ENCODE measurements around the gene STON2.

Gene STON2

DNA sequence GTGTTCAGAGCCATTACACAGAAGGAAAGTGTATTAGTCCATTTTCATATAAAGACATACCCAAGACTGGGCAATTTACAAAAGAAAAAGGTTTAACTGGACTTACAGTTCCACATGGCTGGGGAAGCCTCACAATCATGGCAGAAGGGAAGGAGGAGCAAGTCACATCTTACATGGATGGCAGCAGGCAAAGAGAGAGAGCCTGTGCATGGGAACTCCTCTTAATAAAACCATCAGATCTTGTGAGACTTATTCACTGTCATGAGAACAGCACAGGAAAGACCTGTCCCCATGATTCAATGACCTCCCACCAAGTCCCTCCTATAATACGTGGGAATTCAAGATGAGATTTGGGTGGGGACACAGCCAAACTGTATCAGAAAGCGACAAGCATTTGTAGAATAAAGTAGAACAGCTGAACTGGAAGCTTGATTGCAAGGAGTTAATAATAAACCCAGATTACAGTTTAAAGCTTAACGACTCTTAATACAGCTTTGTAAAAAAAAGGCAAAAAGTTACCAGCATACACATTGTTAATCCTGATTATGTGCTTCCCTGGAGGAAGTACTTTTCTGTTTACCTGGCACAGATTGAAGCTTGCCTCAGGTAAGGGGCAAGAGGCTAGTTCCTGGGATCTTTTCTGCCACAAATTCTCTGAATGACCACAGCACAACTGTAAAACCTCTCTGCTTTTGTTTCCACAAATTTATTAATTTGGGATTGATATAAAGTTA, 18.1 kb upstream of the STON2 start:
- no peak for DNase-seq (ENCODE audit: low spot score)

DNA sequence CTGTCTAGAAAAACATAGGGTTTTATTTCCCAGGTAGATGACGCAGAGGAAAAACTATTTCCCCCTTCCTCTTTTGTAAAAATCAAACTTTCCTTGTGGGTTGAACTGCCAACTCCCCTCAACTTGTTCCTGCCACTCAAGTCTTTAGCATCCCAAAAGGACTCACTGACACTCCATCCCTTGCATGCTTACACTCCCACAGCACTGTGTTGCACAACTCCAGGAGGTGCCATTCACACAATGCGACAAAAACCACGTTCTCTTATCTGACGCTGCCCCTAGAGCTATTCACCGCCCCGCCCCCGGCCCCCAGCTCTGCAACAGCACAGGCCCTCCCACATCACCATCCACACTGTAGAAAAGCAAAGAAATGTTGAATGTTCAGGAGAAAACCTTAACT, 16.9 kb upstream of the STON2 start:
- no peak for DNase-seq (ENCODE audit: low spot score)

DNA sequence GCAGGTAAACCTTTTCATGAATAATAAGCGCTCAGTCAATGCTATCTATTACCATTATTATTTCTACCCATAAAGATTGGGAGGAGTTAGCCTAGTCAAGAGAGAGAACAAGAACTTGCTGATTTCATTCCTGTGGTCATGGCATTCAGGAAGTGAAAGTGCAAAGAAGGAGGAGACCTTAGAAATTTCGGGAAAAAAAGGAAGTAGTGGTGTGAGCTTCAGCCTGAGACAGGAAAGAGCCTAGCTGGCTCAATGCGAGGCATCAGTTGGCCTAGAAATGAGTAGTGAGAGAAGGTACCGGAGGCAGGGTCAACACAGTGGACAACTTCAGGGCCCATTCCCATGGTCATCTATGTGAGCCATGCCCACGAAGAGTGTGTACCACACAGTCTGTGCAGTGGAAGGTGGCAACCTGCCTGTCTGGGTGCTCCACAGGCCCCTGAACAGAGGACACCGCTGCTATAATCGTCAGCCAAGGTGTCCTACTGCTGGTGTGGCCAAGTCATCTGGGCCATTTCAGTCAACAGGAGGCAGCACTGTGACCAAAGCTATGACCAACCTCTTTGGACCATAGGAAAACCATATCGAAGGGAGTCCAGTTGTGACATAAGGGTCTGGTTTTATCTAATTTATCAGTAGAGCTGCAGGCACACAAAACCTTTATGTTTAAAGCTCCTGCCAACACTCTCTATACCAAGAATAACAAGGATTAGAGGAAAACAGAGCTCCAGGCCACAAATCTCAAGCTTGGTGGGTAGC, 16.2 kb upstream of the STON2 start:
- DNase-seq (ENCODE audit: low spot score) = peak; percentile 66

DNA sequence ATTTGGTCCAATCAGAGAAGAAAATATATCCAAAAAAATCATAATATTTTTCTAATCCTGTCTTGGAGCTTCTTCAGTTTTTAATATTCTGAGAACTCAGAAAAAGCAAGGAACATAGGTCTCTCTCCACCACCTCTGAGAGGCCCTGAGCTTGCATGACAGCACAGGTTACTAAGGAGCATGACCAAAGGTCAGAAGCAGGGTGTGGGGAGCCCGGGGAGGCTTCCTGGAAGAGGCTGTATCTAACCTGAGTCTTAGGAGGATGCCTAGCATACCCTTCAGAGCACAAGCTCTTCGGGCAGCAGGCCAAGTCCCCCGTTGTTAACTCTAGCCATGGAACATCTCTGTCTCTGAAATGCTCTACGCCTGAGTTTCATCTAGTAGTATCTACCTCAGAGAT, 15.7 kb upstream of the STON2 start:
- no peak for DNase-seq (ENCODE audit: low spot score)

DNA sequence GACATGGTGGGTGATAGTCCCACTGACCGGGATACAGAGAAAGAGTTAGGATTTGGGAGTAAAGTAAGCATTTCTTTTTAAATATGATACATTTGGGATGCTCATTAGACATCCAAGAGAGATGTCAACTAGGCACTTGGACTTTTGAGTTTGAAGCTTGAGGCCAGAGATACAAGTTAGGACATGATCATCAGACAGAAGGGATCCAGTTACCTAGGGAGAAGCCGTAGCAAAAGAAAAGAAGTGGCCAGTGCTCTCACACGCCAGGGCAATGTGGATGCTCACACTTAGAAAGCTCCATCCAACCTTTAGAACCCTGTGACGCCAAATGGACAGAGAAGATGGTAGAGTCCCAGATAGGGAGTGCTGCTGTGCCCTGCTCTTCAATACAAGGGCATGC, 14.0 kb upstream of the STON2 start:
- no peak for DNase-seq (ENCODE audit: low spot score)

DNA sequence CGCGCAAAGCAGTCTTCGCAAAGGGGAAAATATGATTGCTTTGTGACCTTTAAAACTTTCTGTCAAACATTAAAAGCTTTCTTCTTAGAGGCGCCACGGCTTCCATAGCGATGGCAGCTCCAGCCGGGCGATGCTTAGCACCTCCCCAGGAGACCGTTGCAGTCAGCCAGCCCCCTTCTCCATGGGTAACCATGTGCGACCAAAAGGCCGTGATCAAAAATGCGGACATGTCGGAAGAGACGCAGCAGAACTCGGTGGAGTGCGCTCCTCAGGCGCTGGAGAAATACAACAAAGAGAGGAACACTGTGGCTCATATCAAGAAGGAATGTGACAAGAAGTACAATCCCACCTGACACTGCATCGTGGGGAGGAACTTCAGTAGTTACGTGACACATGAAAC, 12.7 kb upstream of the STON2 start:
- DNase-seq (ENCODE audit: low spot score) = no peak

DNA sequence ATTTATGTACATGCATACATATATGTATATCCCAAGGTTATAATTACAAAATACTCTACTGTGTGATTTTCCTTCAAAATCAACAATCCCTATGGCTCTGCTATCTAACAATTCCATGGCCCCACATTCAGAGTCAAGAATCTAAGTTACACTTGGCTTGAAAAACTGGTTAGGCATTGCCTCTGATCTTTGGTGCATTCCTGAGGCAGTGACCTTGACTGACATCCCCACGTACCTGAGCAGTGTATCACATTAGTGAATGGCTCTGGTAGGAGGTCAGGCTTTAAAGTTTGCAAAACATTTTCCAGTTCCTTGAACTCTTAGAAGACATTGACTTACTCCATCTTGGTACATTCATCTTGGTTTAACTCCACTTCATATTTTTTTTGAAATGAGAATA, 8.5 kb upstream of the STON2 start:
- DNase-seq (ENCODE audit: low spot score) = no peak

DNA sequence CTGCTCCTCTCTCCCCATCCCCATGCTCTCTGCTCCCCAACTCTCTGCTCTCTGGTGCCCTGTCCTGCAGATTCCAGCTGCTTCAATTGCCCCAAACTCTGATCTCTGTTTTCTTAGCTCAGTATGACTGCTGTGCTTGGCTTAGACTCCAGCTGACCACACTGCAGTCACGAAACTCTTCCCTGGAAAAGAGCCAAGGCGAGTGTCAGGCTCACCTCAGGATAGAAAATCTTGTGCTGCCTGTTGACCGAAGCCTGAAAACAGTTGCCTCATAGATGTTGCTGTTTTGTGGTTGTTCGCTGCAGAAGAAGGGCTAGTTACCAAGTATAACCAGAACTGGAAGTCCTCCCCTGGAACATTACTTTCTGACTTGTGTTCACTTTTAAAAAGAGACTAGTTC, 6.7 kb upstream of the STON2 start:
- DNase-seq (ENCODE audit: low spot score) = no peak

DNA sequence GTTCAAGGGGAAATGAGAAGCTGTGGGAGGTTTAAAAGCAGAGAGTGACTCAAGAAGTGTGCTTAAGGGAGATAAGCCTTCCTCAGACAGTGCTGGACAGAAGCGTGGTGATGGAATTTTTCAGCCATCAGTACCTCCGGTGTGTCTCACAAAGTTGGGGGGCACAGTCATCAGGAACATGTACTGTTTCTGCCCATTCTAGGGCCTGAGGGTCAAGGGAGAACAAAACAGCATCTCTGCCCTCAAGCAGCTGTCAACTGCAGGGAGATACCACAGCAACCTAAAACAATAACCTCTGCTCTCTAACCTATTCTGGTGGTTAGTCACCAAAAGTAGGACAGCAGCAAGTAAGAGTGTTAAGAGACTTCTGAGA, 2.0 kb upstream of the STON2 start:
- DNase-seq (ENCODE audit: low spot score) = no peak

DNA sequence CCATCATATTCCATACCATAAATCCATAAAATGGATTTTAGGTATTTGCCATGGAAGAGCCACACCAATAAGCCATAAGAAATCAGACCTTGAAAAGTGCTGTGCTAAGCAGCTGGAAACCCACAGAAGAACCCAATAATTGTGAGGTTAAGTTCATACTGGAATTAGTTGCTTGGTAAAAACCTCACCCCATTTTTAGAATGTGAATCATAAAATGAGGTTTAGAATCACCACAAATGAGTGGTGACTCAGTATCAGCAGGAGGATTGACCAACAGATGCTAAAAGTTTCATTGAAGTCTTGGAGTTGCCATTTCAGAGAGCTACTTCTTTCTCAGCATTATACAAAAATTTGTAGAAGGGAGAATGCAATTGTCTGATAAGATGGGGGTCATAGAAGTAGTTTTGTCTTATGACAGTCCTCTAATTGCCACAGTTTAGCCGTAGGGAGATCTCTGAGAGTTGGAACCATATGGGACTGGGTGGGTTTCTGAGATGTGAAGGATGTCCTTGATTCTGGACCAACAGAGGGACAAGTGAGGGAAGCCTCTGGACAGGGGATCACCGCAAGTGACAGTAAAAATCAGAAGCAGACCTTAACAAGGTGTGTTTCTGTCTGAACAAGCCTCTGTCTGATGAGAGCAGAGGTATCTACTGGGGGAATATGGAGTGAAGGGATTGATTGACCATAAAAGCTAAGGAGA, 1.4 kb upstream of the STON2 start:
- DNase-seq (ENCODE audit: low spot score) = no peak

DNA sequence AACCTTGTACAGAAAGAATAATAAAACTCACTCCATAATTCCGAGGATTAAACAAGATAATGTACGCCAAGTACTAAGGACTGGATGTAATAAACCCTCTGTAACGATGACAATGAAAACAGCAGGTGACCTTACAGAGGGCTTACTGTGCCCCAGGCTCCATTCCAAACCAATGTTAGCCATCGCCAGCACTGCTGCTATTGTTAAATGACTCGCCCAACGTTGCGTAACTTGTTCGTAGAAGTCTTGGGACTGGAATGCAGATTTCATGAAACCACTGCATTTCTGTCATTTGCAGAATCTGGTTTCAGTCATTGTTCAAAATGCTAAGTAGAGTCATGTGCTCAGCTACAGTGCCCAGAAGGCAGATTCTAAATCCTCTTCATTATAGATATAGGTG, 728 bp upstream of the STON2 start:
- DNase-seq (ENCODE audit: low spot score) = no peak

DNA sequence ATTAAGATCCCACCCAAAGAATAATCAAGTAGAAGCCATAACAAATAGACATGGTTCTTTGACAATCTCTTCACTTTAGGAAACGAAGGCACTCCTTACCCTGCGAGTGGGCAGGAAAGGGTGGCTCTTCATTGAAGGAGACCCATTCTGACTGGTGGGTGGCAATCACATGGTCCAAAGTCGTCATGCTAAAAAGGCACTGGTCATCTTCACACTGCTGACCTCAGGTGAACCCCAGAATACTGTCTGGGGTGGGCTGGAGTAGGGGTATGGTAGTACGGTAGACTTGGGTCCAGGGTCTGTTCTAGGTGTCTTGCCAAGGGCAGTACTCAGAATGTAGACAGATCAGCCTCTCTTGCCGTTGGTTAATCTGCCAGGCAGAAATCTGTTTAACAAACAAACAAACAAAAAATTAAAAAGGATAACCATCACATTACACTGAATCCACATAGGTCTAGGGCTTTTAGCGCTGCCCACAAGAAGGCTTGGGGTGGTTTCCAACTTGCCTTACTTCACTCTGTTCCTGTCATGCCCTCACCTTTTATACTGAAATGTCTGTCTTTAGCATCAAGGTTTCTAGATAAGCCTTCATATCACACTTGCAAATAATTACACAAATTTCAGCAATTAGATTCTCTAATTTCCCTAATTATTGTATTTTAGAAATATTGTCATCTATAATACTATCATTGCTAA, 1.8 kb downstream of the STON2 start:
- DNase-seq (ENCODE audit: low spot score) = no peak

DNA sequence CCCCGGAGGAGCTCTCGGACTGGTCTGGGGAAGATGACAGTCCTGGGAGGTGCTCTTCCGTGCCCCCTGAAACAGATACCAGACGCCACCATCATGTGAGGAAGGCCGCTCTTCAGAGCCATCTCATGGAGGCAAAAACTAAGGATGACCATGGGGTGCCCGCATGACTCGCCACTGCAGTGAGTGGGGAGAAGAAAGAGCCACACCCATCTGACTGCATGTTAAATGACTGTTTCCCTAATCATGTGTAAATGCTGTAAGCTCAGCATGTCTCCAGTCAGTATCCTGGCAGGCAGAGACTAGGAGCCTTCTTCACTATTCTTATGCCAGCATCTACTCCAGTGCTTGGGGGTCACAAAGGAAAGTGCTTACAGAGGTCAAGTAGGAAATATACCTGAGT, 4.0 kb downstream of the STON2 start:
- no peak for DNase-seq (ENCODE audit: low spot score)

DNA sequence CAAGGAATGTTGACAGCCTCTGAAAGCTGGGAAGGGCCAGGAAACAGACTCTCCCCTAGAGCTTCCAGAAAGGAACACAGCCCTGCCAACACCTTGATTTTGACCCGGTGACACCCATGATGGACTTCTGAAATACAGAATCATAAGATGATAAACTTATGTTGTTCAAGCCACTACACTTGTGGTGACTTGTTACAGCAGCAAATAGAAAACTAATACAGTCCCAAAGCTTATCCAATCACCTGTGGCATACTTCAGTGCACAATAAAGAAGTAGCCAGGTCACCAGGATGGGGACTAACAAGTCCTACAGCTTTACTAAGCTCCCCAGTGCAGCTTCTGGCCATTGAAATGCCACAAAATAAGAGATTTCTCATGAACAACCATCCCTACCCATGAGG, 5.4 kb downstream of the STON2 start:
- no peak for DNase-seq (ENCODE audit: low spot score)

DNA sequence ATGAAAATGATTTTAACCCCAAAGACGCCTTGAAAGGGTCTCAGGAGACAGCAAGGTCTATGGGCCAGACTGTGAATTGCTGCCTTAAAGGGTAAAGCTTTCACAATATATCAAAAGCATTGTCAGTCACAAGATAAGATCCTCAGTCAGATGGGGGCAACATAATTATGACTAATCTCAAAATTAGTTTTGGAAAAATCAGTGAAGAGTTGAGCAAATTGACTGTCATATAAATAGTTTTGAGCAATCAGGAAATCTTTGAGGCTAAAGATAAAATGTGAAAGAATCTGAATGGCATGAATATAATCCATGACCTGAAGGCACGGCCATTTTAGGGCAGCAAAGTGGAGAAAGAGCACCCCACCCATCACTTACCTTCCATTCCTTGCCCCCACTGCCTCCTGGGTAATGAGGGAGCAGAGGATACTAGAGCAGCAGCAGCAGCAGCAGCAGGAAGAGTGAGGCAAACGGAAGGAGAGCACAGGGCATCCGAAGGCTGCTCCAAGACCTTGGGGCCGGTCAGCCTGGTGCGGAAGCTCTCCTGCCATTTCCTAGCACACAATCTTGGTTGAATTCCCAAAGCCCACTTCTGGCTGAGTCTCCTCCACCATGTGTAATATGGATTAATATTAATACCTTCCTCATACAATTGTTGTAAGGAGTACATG, 7.0 kb downstream of the STON2 start:
- DNase-seq (ENCODE audit: low spot score) = no peak

DNA sequence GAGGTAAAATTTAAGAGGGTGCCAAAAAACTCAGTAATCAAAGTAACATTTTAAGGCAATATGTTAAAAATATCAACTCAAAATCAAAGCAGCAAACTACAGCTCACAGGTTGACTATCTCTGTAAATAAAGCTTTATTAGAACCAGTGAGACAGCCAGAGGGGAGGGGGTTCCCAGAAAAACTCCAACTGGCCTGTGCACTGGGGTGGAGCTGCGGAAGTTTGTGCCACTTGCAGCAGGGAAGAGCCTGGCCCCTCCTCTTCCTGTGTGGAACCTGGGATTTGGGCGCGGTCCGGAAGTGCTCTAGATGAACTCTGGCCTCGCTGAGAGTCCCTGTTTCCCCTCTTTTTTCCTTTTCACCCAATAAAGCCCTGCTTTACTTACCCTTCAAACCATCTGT, 8.1 kb downstream of the STON2 start:
- no peak for DNase-seq (ENCODE audit: low spot score)

DNA sequence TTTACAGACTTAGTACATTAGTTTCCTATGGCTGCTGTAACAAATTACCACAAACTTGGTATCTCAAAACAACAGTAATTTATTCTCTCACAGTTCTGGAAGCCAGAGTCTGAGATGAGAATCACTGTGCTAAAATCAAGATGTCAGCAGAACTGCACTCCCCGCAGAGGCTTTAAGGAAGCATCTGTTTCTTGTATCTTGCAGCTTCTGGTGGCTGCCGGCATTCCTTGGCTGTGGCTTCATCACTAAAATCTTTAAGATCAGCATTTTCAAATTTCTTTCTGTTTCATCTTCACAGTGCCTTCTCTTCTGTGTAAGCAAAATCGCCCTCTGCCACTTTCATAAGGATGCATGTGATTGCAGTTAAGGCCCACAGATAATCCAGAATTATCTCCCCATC, 9.4 kb downstream of the STON2 start:
- no peak for DNase-seq (ENCODE audit: low spot score)

DNA sequence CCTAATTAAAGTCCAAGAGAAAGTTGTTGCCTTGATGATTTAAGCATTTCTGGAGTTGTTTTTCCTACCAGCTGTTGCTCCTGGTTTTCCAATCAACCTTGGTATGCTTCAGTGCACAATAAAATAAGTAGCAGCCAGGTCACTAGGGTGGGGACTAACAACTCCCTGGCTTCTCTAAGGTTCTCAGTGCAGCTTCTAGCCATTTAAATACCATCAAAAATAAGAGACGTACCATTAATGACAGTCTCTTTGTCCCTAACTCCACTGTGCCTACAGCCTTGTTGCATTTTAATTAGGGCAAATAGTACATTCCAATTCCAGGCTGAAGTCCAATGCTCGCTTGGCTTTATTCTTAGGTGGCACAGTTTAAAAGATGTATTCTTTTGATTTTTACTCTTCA, 11.8 kb downstream of the STON2 start:
- peak; percentile 53 for DNase-seq (ENCODE audit: low spot score)

DNA sequence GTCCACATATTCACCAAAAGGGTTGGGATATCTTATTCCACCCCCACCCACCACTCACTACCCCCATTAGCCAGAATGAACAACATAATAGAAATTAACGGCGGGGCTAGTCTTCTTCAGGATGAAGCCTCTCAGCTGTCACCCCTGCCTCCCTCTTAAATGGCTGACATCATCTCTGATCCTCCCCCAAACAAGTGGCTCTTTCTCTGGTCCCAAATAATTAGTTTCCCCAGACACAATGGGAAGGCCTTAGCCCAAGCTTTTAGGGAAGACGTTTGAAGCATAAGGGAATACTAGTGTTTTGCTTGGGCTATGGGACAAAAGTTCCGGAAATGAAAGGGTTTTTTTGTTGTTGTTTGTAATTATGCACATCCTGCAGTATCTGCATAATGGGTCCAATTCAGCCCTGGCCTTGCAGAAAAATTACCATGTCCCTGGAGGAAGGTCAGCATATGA, 13.8 kb downstream of the STON2 start:
- DNase-seq (ENCODE audit: low spot score) = no peak

DNA sequence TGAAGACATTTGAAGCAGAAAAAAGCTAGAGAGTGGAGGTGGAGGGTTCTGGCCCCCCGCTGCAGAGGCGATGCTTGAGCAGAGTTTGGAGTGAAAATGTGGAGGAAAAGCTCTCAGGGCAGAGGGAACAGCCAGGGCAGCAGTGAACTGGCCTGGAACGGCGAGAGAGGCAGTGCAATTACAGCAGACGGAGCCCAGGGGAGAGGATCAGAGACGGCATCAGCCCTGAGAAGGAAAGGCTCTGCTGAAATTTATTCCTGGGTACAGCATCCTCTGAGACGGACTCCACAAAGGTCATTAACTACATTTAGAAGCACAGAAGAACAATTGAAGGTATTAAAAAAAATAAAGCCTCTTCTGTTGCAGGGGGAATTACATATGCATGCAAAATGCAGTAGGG, 14.2 kb downstream of the STON2 start:
- DNase-seq (ENCODE audit: low spot score) = no peak

DNA sequence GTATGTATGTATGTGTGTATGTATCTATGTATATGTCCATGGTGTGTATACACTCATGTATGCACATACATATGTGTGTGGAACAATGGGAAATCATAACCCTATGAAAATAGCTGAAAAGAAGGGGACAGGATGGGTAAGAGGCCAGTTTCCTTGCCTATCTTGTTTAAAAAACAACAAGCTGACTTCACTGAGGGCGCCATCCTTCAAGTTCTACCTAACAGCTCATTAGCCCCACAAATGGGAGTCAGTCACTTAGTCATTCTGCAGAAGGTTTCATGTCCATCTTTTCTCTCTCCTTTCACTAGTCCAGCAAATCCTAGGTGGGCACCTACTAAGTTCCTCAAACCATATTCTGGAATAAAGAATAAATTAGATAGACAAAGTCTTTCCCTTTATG, 14.7 kb downstream of the STON2 start:
- DNase-seq (ENCODE audit: low spot score) = no peak

DNA sequence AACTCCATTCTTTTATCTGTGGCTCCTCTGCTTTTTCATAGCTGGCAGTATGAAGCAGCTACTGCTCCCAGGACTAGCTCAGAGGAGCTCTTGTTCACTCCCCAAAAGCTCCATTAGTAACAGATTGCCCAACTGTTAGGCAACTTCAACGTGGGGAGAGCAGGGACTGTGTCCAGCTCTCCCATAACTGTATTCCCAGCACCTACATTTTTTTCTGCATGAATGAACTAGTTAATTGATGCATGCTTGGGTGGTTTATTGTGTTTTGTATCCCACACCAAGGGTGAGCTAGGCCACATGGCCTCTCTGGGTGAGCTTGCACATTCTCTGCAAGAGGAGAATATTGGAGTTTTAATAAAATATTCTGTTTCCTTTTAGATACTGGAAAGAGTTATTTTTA, 15.2 kb downstream of the STON2 start:
- peak; percentile 24 for DNase-seq (ENCODE audit: low spot score)

Measured in globus pallidus (tissue), 1 donor.